HG03571 (cell line): Measurements from ENCODE around the gene RPL27A.

ENCODE experiments used
- ATAC-seq: cut with Tn5 transposase; IDR thresholded peaks from one replicate; pipeline ENCODE4 v1.9.1; 2021; ENCODE audit not compliant: unreplicated experiment

RPL27A gene

DNA sequence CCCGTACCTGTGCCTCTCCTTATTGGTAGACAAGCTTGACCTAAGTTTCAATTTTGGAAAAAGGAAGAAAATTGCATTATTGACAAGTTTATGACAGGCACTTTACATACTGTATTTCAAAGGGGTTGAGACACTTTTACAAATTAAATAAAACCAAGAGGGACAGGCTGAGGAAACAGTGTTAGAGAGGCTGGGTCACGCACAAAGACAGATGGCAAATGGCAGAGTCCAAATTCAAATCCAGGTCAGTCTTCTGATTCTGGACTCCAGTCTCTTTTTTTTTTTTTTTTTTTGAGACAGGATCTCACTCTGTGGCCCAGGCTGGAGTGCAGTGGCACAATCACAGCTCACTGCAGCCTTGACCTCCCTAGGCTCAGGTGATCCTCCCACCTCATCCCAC is 10.2 kb upstream of the RPL27A start:
- ATAC-seq = no peak

DNA sequence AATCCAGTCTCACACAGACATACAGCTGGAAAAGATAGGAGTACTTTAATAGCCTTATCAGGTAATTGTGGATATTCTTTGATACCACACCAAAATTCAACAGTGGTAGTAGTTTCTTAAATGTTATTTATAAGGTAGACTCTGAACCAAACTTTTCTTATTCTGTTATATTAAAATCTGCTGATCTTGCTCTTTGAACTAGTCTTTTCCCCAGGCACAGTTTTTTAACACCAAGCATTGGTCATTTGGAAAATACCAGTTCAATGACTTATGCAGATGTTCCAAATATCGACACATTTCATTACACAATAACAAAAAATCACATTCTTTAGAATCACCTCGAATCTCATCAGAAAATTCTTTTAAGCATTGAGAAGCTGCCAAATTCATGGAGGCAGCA is 7.7 kb upstream of the RPL27A start:
- no peak for ATAC-seq

DNA sequence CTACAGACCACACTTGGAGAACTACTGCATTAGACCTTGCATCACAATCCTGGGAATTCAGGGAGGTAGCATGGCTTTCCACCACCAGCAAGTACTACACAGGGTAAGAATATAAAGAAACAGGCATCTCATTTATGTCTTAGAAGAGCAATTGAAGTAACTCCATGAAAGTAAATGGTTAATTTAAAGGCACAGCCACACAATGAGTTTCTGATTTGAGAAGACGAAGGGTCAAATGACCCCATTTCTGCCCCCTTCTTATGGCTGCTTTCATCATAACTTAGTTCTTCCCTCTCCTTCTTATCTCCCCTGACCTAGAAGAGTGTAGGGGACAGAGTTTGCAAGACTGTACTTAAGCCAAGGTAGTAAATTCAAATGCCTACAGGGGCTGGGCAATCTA is 6.1 kb upstream of the RPL27A start:
- ATAC-seq = no peak

DNA sequence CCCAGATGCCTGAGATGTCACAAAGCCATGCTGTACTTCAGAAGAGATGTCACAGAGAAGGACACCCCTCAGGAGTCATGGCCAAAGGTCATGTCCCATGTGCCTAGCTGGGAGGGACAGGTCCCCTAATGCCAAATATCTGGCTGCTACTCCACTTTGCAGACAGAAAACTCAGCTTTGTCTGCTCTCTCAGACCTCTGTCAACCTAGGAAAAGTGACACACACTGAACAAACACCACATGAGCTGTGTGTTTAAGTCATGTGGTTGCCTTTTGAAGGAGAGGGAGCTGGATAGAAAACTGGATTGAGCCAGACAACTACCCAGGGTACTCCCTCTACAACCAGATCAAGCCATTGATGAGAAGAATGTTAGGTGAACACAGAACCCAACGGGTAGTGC is 3.6 kb upstream of the RPL27A start:
- ATAC-seq = no peak

DNA sequence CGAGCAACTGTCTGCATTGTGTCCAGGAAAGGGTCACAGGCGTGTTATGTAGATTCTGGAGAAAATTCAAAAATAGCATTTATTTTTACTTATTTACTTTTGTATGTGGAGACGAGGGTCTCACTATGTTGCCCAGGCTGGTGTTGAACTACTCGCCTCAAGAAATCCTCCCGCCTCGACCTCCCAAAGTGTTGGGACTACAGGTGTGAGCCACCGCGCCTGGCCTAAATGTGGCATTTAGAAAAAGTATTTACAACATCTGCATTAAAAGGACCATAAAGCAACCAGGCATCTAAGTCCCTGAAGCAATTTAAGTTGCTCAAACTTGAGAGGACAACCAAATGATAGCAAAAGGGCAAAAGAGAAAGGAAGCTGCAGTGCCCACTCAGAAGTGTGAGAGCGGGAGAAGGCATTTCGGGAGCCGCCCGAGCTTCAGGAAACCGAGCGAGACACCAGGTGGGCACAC is 722 bp upstream of the RPL27A start:
- ATAC-seq = no peak

DNA sequence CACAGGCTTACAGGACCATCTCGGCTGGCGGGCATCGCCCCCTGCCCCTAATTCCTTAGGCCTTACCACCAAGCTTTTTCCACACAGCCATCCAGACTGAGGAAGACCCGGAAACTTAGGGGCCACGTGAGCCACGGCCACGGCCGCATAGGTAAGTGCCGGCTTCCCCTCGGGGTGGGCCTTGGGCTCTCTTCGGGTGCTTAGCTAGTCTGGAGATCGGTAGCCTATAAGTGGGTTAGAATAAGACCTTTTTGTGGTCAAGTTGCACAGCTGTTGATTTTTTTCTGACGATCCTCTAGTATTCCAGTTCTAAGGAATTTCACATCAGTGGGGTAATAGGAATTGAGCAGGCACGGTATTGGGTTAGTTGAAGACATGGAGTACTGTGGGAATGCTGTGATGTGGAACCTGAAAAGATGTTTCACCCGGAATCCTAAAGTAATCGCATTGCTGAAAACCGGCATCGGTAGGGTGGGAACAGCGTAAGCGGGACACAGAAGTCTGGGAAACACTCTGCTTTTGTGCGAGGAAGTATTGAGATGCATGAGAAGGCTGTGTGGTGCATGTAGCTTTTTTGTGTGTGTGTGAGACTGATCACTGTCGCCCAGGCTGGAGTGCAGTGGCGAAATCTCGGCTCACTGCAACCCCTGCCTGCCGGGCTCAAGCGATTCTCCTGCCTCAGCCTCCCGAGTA is 669 bp downstream of the RPL27A start:
- ATAC-seq = peak; percentile 4

DNA sequence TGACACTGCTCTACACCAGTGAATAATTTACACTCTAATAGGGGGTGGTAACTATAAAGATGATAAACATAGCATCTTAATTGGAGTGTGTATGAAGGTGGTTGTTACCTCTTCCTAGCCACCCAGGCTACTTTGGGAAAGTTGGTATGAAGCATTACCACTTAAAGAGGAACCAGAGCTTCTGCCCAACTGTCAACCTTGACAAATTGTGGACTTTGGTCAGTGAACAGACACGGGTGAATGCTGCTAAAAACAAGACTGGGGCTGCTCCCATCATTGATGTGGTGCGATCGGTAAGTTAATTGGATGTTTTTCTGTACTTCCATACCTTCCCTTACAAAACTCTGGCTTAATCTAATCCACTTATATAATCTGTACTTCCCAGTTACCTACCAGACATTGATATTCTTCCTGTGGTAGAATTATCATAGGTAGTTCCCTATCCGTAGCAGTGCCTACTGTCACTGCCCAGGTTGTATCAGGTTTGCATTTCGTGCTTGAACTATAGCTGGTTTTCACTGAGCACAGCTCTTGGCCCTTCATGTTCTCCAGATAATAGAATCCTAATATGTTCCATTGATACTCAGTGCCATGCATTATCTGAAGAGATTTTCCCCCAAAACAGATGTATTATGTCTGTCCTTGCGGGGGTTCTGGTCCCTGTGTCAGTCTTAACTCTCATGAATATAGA is 2.2 kb downstream of the RPL27A start:
- ATAC-seq = no peak

DNA sequence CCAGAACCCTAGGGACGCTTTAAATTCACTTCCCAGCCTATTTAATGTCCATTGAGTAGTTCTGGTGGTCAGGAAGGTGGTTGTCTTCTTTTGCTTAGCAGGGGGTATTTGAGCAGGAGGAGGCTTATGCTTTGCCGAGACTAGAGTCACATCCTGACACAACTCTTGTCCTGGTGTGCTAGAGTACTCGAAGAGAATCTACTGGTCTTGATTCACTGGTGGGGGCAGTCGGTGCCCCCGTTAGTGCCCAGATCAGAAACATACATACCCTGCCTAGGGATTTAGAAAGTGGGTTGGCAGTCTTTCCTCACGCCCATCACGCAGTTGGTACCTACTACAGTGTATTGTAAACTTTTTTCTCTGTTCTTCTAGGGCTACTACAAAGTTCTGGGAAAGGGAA is 2.7 kb downstream of the RPL27A start:
- no peak for ATAC-seq

DNA sequence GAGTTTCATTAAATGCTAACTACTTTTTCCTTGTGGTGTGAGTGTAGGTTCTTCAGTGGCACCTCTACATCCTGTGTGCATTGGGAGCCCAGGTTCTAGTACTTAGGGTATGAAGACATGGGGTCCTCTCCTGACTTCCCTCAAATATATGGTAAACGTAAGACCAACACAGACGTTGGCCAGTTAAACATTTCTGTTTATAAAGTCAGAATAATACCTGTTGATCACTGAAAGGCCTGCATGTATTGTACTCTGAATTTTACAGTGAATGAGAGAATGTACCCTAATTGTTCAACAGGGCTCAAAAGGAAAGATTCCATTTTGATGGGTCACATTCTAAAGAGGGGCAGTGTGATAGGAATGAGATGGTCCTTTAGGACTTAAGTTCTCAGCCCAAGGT is 3.2 kb downstream of the RPL27A start:
- no peak for ATAC-seq

DNA sequence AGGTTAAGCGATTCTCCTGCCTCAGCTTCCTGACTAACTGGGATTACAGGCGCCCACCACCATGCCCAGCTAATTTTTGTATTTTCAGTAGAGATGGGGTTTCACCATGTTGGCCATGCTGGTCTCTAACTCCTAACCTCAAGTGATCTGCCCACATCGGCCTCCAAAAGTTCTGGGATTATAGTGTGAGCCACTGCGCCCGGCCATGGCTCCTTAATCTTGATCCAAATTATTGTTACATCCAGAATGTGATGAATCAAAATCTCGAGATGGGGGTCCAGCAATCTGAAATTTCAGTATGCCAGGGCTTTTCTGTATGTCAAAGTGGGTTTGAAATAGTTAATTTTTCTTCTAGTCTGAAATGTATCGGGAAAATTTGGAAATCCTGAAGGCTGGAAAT is 3.7 kb downstream of the RPL27A start:
- no peak for ATAC-seq

DNA sequence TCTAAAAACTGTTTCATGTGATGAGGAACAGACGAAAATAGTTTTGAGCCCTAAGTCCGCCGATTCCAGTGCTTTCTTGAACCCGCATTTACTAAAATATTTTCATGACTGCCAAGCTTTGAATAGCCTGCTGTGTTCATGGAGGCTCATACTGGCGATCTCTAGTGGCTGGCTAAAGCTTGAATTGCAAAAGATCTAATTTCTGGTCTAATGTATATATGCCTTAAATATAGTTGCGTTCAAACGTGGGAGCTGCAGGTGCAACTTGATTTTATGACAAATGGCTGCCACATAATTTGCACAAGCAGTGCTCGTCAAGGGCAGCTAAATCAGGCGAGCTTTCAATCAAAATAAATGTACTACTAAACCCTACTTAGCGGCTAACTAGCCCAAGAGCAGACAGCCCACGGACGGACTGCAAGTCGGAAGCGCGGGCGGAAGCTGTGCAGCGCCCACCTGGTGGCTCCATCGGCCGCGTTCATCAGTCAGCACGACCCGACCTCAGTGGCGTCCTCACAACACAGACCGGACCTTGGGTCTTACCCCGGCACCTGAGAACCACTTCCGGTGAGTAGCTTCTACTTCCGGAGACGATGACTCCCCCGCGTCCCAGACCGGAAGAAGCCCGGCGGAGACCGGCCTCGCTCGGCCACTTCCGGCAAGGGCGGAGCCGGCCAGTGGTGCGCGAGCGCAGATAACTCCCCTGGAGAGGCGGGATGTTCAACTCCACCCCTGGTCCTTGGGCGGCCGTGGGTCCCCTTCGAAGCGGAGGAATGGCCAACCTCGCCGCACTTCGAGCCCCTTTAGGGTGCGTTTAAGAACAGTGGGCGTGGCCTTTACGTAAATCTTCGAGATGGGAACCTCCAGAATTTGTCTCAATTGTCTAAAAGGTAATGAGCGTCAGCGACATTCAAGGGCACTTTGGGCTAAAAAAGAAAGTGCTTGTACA is 6.1 kb downstream of the RPL27A start:
- peak; percentile 94 for ATAC-seq

DNA sequence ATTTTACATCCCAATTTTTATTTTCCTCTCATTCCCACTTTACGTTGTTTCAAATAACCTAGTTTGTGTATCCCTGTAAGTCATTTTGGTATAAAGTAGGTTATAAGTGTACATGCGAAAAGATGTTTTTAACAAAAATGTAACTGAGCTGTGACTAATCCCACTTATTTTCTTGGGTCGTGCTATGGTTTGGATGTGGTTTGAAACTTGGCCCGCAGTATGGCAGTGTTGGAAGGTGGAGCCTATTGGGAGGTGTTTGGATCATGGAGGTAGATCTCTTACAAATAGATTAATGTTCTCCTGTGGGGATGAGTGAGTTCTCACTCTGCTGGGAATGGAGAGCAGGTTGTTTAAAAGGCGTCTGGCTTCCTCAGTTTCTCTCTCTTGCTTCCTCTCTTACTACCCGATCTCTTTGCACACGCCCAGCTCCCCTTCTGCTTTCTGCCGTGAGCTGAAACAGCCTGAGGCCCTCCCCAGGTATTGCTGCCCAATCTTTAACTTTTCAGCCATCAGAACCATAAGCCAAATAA is 7.2 kb downstream of the RPL27A start:
- ATAC-seq = no peak

DNA sequence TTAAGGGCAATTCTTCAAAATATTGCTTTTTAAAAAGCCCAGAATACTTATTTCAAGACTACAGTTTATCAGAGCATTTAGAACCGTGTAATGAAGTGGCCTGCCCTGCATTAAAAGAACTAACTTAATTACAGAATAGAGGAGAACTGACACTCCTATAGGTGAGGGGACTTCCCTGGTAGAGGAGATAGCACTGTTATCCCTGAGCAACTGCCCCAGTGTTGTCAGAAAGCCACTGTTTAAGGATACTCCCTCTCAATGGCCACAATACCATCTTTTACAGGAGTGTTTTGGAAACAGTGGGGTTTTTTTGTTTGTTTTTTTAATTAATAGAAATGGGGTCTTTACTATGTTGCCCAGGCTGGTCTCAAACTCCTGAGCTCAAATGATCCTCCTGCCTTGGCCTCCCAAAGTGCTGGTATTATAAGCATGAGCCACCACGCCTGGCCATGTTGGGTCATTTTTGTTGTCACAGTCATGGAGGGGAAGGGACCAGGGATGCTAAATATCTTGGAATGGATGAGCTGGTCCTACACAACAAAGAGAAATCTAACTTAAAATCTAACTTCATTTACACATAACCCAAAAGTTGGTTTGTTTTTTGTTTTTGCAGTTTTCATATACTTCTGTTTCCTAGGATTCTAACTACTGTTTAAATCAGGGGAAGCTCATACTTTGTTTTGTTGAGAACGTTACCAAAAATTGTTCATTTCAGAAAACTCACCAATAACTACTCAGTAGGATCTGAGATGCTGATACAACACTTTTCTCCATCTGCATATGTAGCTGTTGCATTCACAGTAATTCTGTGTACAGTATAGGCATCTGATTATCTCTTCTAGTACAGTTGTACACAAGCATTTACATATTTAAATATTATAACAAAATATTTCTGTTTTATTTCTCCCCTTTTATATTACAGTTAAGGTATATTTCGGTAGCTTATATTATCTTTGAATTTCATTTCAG is 8.1 kb downstream of the RPL27A start:
- no peak for ATAC-seq

DNA sequence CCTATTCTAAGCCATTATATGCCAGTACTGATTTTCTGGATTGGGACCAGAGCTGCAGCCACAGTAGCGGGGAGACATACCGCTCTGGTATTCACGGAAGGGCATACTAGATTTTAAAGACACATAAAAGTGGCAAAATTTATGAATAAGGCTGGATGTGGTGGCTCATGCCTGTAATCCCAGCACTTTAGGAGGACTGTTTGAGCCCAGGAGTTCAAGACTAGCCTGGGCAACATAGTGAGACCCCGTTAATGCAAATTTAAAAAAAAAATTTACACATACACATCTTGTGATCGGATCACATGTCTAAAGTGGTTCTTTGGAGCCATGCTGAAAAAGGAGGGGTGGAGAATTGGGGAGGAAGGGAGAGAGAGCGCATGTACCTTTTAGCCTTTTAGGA is 9.0 kb downstream of the RPL27A start:
- no peak for ATAC-seq

DNA sequence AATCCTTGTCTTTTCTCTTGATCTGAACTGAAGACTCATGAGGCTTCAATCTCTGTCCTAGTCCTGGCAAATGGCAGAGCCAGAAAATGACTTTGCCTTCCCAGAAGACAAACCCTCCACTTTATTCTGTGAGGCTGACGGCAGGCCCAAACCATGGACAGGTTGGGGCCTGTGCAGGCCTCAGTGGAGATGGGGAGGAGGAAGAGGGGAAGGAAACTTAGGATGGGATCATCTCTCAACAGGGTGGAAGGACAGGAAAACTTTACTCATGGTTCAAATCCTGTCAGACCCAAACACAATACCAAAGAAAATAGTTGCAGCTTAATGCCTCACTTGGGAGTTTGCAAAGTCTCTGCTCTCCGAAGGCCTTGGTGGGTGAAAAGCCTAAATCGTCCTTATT is 9.8 kb downstream of the RPL27A start:
- ATAC-seq = no peak

DNA sequence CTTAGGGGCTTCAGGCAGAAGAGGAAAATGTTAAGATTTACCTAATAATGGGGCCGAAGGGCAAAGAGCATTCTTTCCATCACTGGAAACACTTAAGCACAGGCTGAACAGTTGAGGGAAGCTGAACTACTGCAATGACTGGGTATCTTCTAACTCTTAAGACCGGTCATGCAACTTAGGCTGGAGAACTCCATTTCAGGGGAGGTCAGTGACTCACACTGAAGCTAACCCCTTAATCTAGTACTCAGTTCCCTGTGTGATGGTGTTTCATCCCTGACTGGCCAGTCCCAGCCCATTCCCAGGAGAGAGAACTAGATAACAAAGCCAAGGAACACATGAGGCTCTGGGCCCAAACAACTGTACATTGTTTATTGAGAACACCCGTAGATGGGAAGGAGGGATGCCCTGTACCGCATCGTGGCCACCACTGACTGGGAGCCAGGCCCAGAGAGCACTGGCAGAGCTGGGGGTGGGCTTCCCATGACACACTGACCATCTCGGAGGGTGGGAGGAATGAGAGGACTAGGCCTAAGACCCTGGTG is 10.5 kb downstream of the RPL27A start:
- no peak for ATAC-seq

DNA sequence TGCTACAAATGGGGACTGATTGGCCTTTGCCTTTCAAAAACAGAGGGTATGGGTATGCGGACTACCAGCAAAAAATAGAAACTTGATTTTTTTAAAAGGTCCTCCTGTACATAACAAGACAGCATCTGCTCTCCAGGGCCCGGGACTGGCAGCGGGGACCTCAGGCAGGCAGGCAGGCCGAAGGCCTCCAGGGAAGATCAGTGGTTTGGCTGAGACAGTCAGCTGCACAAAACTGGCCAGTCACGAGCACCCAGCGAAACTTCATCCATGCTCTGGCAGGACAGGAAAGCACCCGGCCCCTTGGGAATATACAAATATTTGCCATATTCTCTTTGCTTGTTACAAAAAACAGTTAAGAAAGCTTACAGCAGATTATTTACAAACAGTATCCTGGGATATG is 11.0 kb downstream of the RPL27A start:
- no peak for ATAC-seq

DNA sequence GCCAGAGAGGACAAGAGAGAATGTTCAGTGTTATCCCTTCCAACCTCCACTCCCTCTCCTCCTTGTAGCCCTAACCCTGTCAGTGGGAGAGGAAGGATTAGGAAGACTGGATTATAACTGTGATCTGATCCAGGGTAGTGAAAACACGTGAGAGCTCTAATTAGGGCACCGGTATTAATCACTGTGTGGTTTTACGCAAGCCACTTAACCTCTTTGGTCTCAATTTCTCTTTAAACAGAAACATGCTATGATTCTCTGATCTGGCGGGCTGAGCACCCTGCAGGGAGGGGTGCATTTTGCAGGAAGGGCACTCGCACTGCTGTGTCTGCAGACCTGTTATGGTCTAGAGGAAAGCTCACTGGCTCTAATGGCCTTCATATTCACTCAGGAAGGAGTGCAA is 11.5 kb downstream of the RPL27A start:
- no peak for ATAC-seq

DNA sequence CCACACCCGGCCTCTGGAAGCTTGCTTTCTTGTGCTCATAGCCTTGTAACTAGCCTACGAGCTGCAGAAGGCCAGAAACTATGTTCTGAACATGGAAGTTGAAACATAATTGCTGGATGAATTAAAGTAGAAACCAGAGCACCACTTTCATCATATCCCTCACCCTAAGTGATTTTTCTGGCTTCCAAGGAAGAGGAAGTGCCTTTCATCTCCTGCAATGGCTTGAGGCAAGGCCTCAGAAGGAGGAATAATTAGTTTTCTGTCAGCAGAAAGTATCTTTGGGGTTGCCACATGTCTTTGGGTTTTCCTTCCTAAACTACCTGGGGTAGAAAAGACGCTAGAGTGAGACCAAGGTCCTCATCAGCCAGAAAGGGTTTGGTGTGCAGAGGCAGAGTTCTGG is 14.5 kb downstream of the RPL27A start:
- ATAC-seq = no peak

DNA sequence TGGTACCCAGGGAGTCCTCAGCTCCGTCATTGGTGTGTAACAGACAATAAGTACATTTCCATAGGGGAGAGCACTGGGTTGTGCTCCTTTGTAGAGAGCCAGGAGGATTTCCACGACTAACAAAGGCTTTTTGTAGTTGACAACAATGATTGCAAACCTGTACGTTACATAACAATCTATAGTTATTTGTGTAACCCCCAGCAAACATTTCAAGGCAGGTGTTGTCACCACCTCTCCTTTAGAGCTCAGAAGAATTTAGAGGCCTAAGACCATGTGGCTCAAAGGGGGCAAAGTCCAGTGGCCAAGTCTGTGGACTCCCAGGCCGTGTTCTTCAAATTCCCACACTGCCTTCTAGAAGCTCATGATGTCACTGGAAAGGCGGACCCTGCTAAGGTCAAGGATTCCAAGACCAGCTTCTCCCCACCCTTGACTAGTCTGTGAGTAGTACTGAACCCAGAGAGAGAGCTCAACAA is 15.8 kb downstream of the RPL27A start:
- no peak for ATAC-seq
